ENCODE data around the gene RPL29. TPM values are rescaled to one million over a fixed set of nuclear protein-coding genes. Genes with fewer than 3 reads are reported as not detected.

Gene RPL29
- total RNA-seq, 2 donors from 2014 or later, result 370 to 792 TPM

DNA sequence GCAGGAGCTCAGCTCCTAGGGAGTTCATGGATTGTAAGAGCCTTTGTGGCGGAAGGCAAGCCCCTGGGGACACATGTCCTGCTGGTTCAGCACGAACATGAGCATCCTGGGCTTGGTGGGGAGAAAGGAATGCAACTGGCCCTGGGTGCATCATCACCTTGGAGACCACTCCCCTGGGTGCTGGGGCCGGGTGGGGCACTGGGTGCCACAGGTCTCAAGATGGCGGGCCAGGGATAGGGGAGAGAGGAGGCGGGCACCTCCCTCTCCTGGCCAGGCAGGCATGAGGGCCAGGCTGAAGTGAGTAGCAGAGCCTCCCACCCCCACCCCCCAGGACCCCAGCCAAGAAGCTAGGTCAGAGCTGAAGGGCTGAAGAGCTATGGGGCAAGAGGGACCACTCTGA lies 29.2 kb downstream of the RPL29 start:
- H3K4me1 ChIP-seq, result peaks cover 67% of the 10 kb centered on the region
- no peaks in the 10 kb centered on the region for H3K36me3 ChIP-seq (replicated peaks in 1 of 2; ENCODE audit: insufficient read depth in 1 of 2, low read depth in 2 of 2)
- H3K27ac ChIP-seq, result peak overlapping the region in 3 of 4 donors; percentile 77 to 91 (median 83)
- no peak for TF ChIP-seq POLR2A (IDR thresholded peaks at IDR 0.05)
- TF ChIP-seq CTCF (IDR thresholded peaks at IDR 0.05), result no peak
- H3K9me3 ChIP-seq, result no peaks in the 10 kb centered on the region
- H3K4me3 ChIP-seq, result peak overlapping the region in 1 of 2 donors; percentile 42
- no peak for ATAC-seq
- no peaks in the 10 kb centered on the region for H3K27me3 ChIP-seq
- WGBS, 2 donors, result 74 to 90% methylated on average over 2 to 4 of the region's 5 CpGs
- no peak for DNase-seq
- intact Hi-C loops (cut with DNase I), result no loop called here

DNA sequence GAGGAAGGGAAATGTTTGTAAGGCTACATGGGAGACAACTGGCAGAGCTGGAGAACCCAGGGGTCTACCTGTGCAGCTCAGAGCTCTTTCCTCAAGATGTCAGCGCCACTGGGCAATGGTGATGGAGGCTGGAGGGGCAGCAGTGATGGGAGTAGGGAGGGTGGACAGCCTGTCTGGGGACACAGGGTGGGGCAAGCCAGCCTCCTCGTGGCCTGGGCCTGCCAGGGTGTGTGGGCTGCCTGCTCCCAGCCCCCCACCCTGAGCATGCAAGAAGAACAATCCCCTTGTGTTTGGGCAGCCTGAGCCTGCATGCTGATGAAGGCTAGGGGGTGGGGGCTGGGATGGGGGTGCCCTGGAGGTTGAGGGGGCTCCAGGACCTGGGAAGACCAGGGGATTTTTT lies 29.7 kb downstream of the RPL29 start:
- Histone ChIP-seq H3K27ac (no peak overlapping the region), H3K27me3 (no peaks in the 10 kb centered on the region), H3K4me1 (peaks cover 63% of the 10 kb centered on the region), H3K9me3 (no peaks in the 10 kb centered on the region), H3K4me3 (no peak overlapping the region), H3K36me3 (replicated peaks in 1 of 2; ENCODE audit: insufficient read depth in 1 of 2, low read depth in 2 of 2) (no peaks in the 10 kb centered on the region)
- no peak for DNase-seq
- no peak for ATAC-seq
- TF ChIP-seq POLR2A (IDR thresholded peaks at IDR 0.05) (no peak), CTCF (IDR thresholded peaks at IDR 0.05) (no peak)
- intact Hi-C loops (cut with DNase I), result no loop called here
- 80% methylated on average over 2 of the region's 2 CpGs for WGBS, 2 donors

- intact Hi-C loops (cut with DNase I), result no loop called here
- H3K4me1 ChIP-seq, result peaks cover 48% of the 10 kb centered on the region
- DNase-seq, result no peak
Measured at GRCh38 chr3:51964521-51964920, 31.2 kb downstream of the RPL29 start.

GRCh38 chr3:51963951-51964451 lies 31.7 kb downstream of the RPL29 start:
- no peak for TF ChIP-seq POLR2A (IDR thresholded peaks at IDR 0.05)
- TF ChIP-seq CTCF (IDR thresholded peaks at IDR 0.05), result no peak
- no peak overlapping the region for H3K4me3 ChIP-seq
- no peak overlapping the region for H3K27ac ChIP-seq
- ATAC-seq (no peak), DNase-seq (no peak)
- H3K4me1 ChIP-seq, result peaks cover 43% of the 10 kb centered on the region
- no peaks in the 10 kb centered on the region for H3K36me3 ChIP-seq (replicated peaks in 1 of 2; ENCODE audit: insufficient read depth in 1 of 2, low read depth in 2 of 2)
- H3K27me3 ChIP-seq, result no peaks in the 10 kb centered on the region
- intact Hi-C loops (cut with DNase I), result no loop called here
- 69 to 79% methylated on average over 9 to 12 of the region's 12 CpGs for WGBS, 2 donors
- H3K9me3 ChIP-seq, result no peaks in the 10 kb centered on the region

More at GRCh38 chr3:51964521-51964920, 31.2 kb downstream of the RPL29 start:
- TF ChIP-seq POLR2A (IDR thresholded peaks at IDR 0.05) (no peak), CTCF (IDR thresholded peaks at IDR 0.05) (no peak)
- no peak overlapping the region for H3K27ac ChIP-seq
- H3K27me3 ChIP-seq, result no peaks in the 10 kb centered on the region
- H3K4me3 ChIP-seq, result no peak overlapping the region
- no peaks in the 10 kb centered on the region for H3K36me3 ChIP-seq (replicated peaks in 1 of 2; ENCODE audit: insufficient read depth in 1 of 2, low read depth in 2 of 2)
- H3K9me3 ChIP-seq, result no peaks in the 10 kb centered on the region
- 83 to 84% methylated on average over 4 of the region's 4 CpGs for WGBS, 2 donors
- no peak for ATAC-seq

GRCh38 chr3:51962854-51963530 lies 32.7 kb downstream of the RPL29 start:
- WGBS, 2 donors, result 84 to 95% methylated on average over 2 to 6 of the region's 6 CpGs
- Histone ChIP-seq H3K9me3 (no peaks in the 10 kb centered on the region), H3K4me1 (peaks cover 35% of the 10 kb centered on the region), H3K27ac (no peak overlapping the region), H3K36me3 (replicated peaks in 1 of 2; ENCODE audit: insufficient read depth in 1 of 2, low read depth in 2 of 2) (no peaks in the 10 kb centered on the region), H3K27me3 (no peaks in the 10 kb centered on the region), H3K4me3 (no peak overlapping the region)
- TF ChIP-seq POLR2A (IDR thresholded peaks at IDR 0.05) (no peak), CTCF (IDR thresholded peaks at IDR 0.05) (no peak)
- ATAC-seq (no peak), DNase-seq (no peak)
- intact Hi-C loops (cut with DNase I), result no loop called here

Data from body of pancreas (tissue), 4 donors.